Stomach (tissue), 4 donors: ENCODE results near the gene RASSF3.

Source experiments
- CTCF ChIP-seq, 7 experiments: fragments of 450-650 bp in 4 of 7; fragments of 200-600 bp in 3 of 7; sonication (generic) in 3 of 7; IDR thresholded peaks; one replicate each; pipeline ENCODE4 v1.5.1; 2016 to 2019; ENCODE audit warnings: antibody characterized with exemption in 7 of 7, control low read depth in 2 of 7, mild to moderate bottlenecking in 1 of 7
- EP300 ChIP-seq: sonication (generic); formaldehyde crosslinking; IDR thresholded peaks from one replicate; pipeline ENCODE4 v1.6.1; 2017; ENCODE audit warnings: antibody characterized with exemption

GRCh38 chr12:64578566-64578965, 31.7 kb upstream of the RASSF3 start:
- TF ChIP-seq CTCF (IDR thresholded peaks at IDR 0.05) (no peak), EP300 (no peak)
